ENCODE measurements around the gene CUL4A. TPM values are rescaled to one million over a fixed set of nuclear protein-coding genes. Genes with fewer than 3 reads are reported as not detected.

Gene CUL4A
- total and polyA plus RNA-seq, 9 of the 15 experiments (the other 6 are each of a cell fraction or from before 2014, with no cell fraction given): 21.1 to 92.0 (median 63.2) TPM

GRCh38 chr13:113186061-113186900 is 23.1 kb upstream of the CUL4A start (continued):
- no peak for TF ChIP-seq ZBTB40 (IDR thresholded peaks at IDR 0.05)
- no peak for TF ChIP-seq ZBTB40 (CRISPR knock-in tag; IDR thresholded peaks at IDR 0.05)
- TF ChIP-seq YY1 (IDR thresholded peaks at IDR 0.05; ENCODE audit: borderline replicate concordance in 1 of 3, control insufficient read depth in 1 of 3, extremely low read depth in 1 of 3, insufficient read depth in 3 of 3, insufficient read length in 1 of 3, insufficient replicate concordance in 2 of 3, low read depth in 1 of 3, low read length in 2 of 3): no peak
- no peak for TF ChIP-seq ATF6 (CRISPR knock-in tag; IDR thresholded peaks at IDR 0.05)
- no peak for TF ChIP-seq POLR2B (IDR thresholded peaks at IDR 0.05; ENCODE audit: low read depth, partially characterized antibody)
- no peak for TF ChIP-seq DNMT1 (IDR thresholded peaks at IDR 0.05)

All from K562 (cell line).